Thymus (tissue), 11 donors: Measurements from ENCODE around the gene LGALS9B. TPM values are rescaled to one million over a fixed set of nuclear protein-coding genes. Genes with fewer than 3 reads are reported as not detected.
A peak's percentile ranks its signal among the peaks of the same experiment; 100 is the strongest.
"Not testable (repeated sequence)": the region's sequence is repeated elsewhere in the genome, so short reads cannot be mapped to it uniquely, and the experiment has no call there.

ENCODE experiments used
- DNase-seq, 9 donors: peaks; one replicate each; pipeline ENCODE4 v3.0.0-alpha.2; 2013; ENCODE audit warnings: low spot score in 9 of 9, low read depth in 6 of 9, missing footprints in 1 of 9
- H3K27ac ChIP-seq, 2 donors: one replicate each; pipeline ENCODE4 v1.5.1; 2013; ENCODE audit warnings: control low read depth in 1 of 2, low read depth in 1 of 2, low read length in 1 of 2, mild to moderate bottlenecking in 1 of 2, moderate library complexity in 1 of 2
- H3K27me3 ChIP-seq, 2 donors: one replicate each; pipeline ENCODE4 v1.5.1; 2013; ENCODE audit warnings: low read length in 1 of 2; ENCODE audit not compliant: control insufficient read depth in 2 of 2, insufficient read depth in 1 of 2
- H3K36me3 ChIP-seq, 2 donors: one replicate each; pipeline ENCODE4 v1.5.1; 2013; ENCODE audit warnings: low read length in 1 of 2, mild to moderate bottlenecking in 1 of 2, moderate library complexity in 1 of 2; ENCODE audit not compliant: control insufficient read depth in 2 of 2, insufficient read depth in 2 of 2
- H3K4me1 ChIP-seq, 2 donors: one replicate each; pipeline ENCODE4 v1.5.1; 2013; ENCODE audit warnings: low read length in 2 of 2; ENCODE audit not compliant: control insufficient read depth in 2 of 2, insufficient read depth in 2 of 2
- H3K4me3 ChIP-seq, 2 donors: one replicate each; pipeline ENCODE4 v1.5.1; 2013; ENCODE audit warnings: low read length in 2 of 2, control low read depth in 1 of 2, mild to moderate bottlenecking in 1 of 2
- H3K9me3 ChIP-seq, 2 donors: one replicate each; pipeline ENCODE4 v1.5.1; 2013; ENCODE audit warnings: low read length in 1 of 2, mild to moderate bottlenecking in 1 of 2; ENCODE audit not compliant: control insufficient read depth in 2 of 2, insufficient read depth in 1 of 2
- WGBS: extraction: QIAGEN DNeasy Blood & Tissue Kit; methylation state at CpG from one replicate; pipeline ENCODE4 v1.1.7; 2013; 5-methylcytosine and 5-hydroxymethylcytosine counted together
- polyA plus RNA-seq: library from polyadenylated mRNA; stranded (reverse); fragments of 200-250 nt; gene quantifications from one replicate; pipeline ENCODE4 v1.2.3, GENCODE V29; 2013
- total RNA-seq: library from RNA; stranded (reverse); fragments of 120-200 nt; gene quantifications from one replicate; pipeline ENCODE4 v1.2.4, GENCODE V29; 2013
- donor health status: healthy.

The LGALS9B gene
- total and polyA plus RNA-seq, 2 donors = 0.05 to 0.09 TPM

- H3K4me3 ChIP-seq, H3K36me3 ChIP-seq, H3K4me1 ChIP-seq, H3K27ac ChIP-seq, H3K9me3 ChIP-seq, H3K27me3 ChIP-seq: not testable (repeated sequence)
- whole genome bisulfite sequencing = 93% methylated on average over 7 of the region's 8 CpGs
- DNase-seq = peak in 1 of 9 donors; percentile 3
Observed at GRCh38 chr17:20475137-20475831, 7.9 kb upstream of the LGALS9B start.

- H3K27ac ChIP-seq, H3K27me3 ChIP-seq, H3K4me1 ChIP-seq: not testable (repeated sequence)
Observed at GRCh38 chr17:20474081-20474480, 6.7 kb upstream of the LGALS9B start.

GRCh38 chr17:20469946-20470345 is 2.6 kb upstream of the LGALS9B start:
- H3K9me3 ChIP-seq, H3K36me3 ChIP-seq, H3K4me3 ChIP-seq, H3K27ac ChIP-seq, H3K27me3 ChIP-seq, H3K4me1 ChIP-seq, DNase-seq: not testable (repeated sequence)
- 76% methylated on average over 2 of the region's 4 CpGs for WGBS

More at GRCh38 chr17:20474081-20474480, 6.7 kb upstream of the LGALS9B start:
- H3K9me3 ChIP-seq, DNase-seq, H3K36me3 ChIP-seq, H3K4me3 ChIP-seq: not testable (repeated sequence)

GRCh38 chr17:20469107-20469506 is 1.8 kb upstream of the LGALS9B start:
- not testable (repeated sequence) for H3K36me3 ChIP-seq, H3K4me3 ChIP-seq, H3K9me3 ChIP-seq, H3K27ac ChIP-seq, H3K27me3 ChIP-seq, H3K4me1 ChIP-seq, DNase-seq
- 80% methylated on average over 1 of the region's 4 CpGs for WGBS

- DNase-seq, H3K36me3 ChIP-seq, H3K27ac ChIP-seq, H3K4me3 ChIP-seq, H3K9me3 ChIP-seq, H3K27me3 ChIP-seq, H3K4me1 ChIP-seq: not testable (repeated sequence)
- WGBS = 6% methylated on average over 3 of the region's 5 CpGs
Observed at GRCh38 chr17:20466999-20467398, 340 bp downstream of the LGALS9B start.

- H3K36me3 ChIP-seq, H3K9me3 ChIP-seq, H3K4me3 ChIP-seq, H3K4me1 ChIP-seq, DNase-seq, H3K27ac ChIP-seq, H3K27me3 ChIP-seq: not testable (repeated sequence)
- 93% methylated on average over 2 of the region's 5 CpGs for WGBS
Observed at GRCh38 chr17:20466553-20466952, 786 bp downstream of the LGALS9B start.

GRCh38 chr17:20465535-20465934 is 1.8 kb downstream of the LGALS9B start:
- not testable (repeated sequence) for H3K27me3 ChIP-seq, H3K36me3 ChIP-seq, DNase-seq, H3K9me3 ChIP-seq, H3K27ac ChIP-seq, H3K4me1 ChIP-seq, H3K4me3 ChIP-seq
- WGBS = 80% methylated on average over 7 of the region's 12 CpGs

- H3K4me1 ChIP-seq, H3K36me3 ChIP-seq, DNase-seq, H3K27me3 ChIP-seq, H3K4me3 ChIP-seq, H3K9me3 ChIP-seq, H3K27ac ChIP-seq: not testable (repeated sequence)
- 98% methylated on average over 5 of the region's 9 CpGs for WGBS
Observed at GRCh38 chr17:20464854-20465414, 2.4 kb downstream of the LGALS9B start.

GRCh38 chr17:20462158-20462557 is 5.2 kb downstream of the LGALS9B start:
- WGBS = no CpG with 5 or more reads among the region's 3 CpGs
- H3K36me3 ChIP-seq, H3K9me3 ChIP-seq, H3K4me1 ChIP-seq, H3K27ac ChIP-seq, H3K27me3 ChIP-seq, H3K4me3 ChIP-seq, DNase-seq: not testable (repeated sequence)
